ENCODE results near the gene PTPRG.

PTPRG gene

GRCh38 chr3:61650719-61651410 lies 89.5 kb downstream of the PTPRG start:
- no peak for DNase-seq (ENCODE audit: low read depth in 2 of 2)

- DNase-seq (ENCODE audit: low read depth in 2 of 2): no peak
Observed at GRCh38 chr3:61657689-61658088, 96.3 kb downstream of the PTPRG start.

- DNase-seq (ENCODE audit: low read depth in 2 of 2): no peak
Observed at GRCh38 chr3:61662861-61663260, 101.5 kb downstream of the PTPRG start.

GRCh38 chr3:61663356-61664104 lies 102.2 kb downstream of the PTPRG start:
- DNase-seq (ENCODE audit: low read depth in 2 of 2): no peak

GRCh38 chr3:61664105-61664482 lies 102.7 kb downstream of the PTPRG start:
- no peak for DNase-seq (ENCODE audit: low read depth in 2 of 2)

- no peak for DNase-seq (ENCODE audit: low read depth in 2 of 2)
Observed at GRCh38 chr3:61665121-61665520, 103.8 kb downstream of the PTPRG start.

- DNase-seq (ENCODE audit: low read depth in 2 of 2): no peak
Observed at GRCh38 chr3:61665987-61666386, 104.6 kb downstream of the PTPRG start.

- DNase-seq (ENCODE audit: low read depth in 2 of 2): no peak
Observed at GRCh38 chr3:61666615-61667330, 105.4 kb downstream of the PTPRG start.

GRCh38 chr3:61667383-61667782 lies 106.0 kb downstream of the PTPRG start:
- no peak for DNase-seq (ENCODE audit: low read depth in 2 of 2)

- DNase-seq (ENCODE audit: low read depth in 2 of 2): no peak
Observed at GRCh38 chr3:61667814-61668213, 106.4 kb downstream of the PTPRG start.

- no peak for DNase-seq (ENCODE audit: low read depth in 2 of 2)
Observed at GRCh38 chr3:61668317-61668864, 107.0 kb downstream of the PTPRG start.

- DNase-seq (ENCODE audit: low read depth in 2 of 2): no peak
Observed at GRCh38 chr3:61669203-61669602, 107.8 kb downstream of the PTPRG start.

- no peak for DNase-seq (ENCODE audit: low read depth in 2 of 2)
Observed at GRCh38 chr3:61669668-61670299, 108.4 kb downstream of the PTPRG start.

- DNase-seq (ENCODE audit: low read depth in 2 of 2): no peak
Observed at GRCh38 chr3:61673651-61674050, 112.3 kb downstream of the PTPRG start.

- no peak for DNase-seq (ENCODE audit: low read depth in 2 of 2)
Observed at GRCh38 chr3:61674596-61674995, 113.2 kb downstream of the PTPRG start.

- DNase-seq (ENCODE audit: low read depth in 2 of 2): no peak
Observed at GRCh38 chr3:61679026-61679425, 117.7 kb downstream of the PTPRG start.

- DNase-seq (ENCODE audit: low read depth in 2 of 2): no peak
Observed at GRCh38 chr3:61680617-61681016, 119.2 kb downstream of the PTPRG start.

GRCh38 chr3:61681636-61682035 lies 120.3 kb downstream of the PTPRG start:
- no peak for DNase-seq (ENCODE audit: low read depth in 2 of 2)

- no peak for DNase-seq (ENCODE audit: low read depth in 2 of 2)
Observed at GRCh38 chr3:61682671-61683548, 121.5 kb downstream of the PTPRG start.

- DNase-seq (ENCODE audit: low read depth in 2 of 2): no peak
Observed at GRCh38 chr3:61683549-61684236, 122.3 kb downstream of the PTPRG start.

Data from stimulated activated CD8-positive, alpha-beta memory T cell treated with anti-CD3 and anti-CD28 coated beads, Interleukin-15, amount 100 ng/mL, for 48 hours (primary cell).